ENCODE data around the gene JAK2. TPM values are rescaled to one million over a fixed set of nuclear protein-coding genes. Genes with fewer than 3 reads are reported as not detected.

The JAK2 gene
- total RNA-seq, 4 donors from 2014 or later: 4.6 to 16.5 (median 9.0) TPM

DNA sequence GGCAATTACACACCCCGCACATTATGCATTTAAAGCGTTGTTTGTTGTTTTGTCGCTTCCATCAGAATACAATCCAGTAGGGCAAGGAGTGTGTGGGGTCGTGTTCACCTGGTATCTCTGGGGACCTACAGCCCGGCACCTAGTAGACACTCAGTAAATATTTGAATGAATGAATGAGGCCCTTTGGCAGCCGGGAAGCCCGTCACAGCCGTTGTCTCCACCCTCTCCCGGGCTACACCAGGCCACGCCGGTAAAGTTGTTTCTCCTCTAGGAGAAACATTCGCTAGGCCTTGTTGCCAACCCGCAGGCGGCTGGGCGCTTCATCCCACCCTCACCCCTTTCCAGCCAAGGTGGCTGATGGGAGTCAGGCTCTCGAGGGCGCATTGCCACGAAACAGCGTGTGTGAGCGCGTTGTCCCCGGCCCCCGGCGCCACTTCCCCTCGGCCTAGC lies 876 bp upstream of the JAK2 start:
- H3K36me3 ChIP-seq: no peaks in the 10 kb centered on the region
- H3K27ac ChIP-seq: peak overlapping the region; percentile 93 to 98 (median 95)
- in situ Hi-C loops (cut with MboI; ENCODE audit: low sequenced_read_pairs in 4 of 4): loop anchor here in 2 of 4 donors (10.0 to 25.0 kb wide), 2 partner anchors 219 to 628 kb away; no protein-coding TSS in a partner anchor
- H3K9me3 ChIP-seq: no peaks in the 10 kb centered on the region
- ATAC-seq (peak; percentile 5 to 10), DNase-seq (no peak)
- no peaks in the 10 kb centered on the region for H3K27me3 ChIP-seq
- TF ChIP-seq, protein P1, sequence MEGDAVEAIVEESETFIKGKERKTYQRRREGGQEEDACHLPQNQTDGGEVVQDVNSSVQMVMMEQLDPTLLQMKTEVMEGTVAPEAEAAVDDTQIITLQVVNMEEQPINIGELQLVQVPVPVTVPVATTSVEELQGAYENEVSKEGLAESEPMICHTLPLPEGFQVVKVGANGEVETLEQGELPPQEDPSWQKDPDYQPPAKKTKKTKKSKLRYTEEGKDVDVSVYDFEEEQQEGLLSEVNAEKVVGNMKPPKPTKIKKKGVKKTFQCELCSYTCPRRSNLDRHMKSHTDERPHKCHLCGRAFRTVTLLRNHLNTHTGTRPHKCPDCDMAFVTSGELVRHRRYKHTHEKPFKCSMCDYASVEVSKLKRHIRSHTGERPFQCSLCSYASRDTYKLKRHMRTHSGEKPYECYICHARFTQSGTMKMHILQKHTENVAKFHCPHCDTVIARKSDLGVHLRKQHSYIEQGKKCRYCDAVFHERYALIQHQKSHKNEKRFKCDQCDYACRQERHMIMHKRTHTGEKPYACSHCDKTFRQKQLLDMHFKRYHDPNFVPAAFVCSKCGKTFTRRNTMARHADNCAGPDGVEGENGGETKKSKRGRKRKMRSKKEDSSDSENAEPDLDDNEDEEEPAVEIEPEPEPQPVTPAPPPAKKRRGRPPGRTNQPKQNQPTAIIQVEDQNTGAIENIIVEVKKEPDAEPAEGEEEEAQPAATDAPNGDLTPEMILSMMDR (IDR thresholded peaks at IDR 0.05 in 4 of 5, conservative IDR thresholded peaks at IDR 0.05 in 1 of 5): no peak
- intact Hi-C loops (cut with DNase I; ENCODE audit: low total_unique reads): loop anchor here (2.0 to 10.0 kb wide), 4 partner anchors 135 to 621 kb away; partner anchors contain the start of genes PLGRKT, PLPP6 and SPATA6L
- peak overlapping the region; percentile 73 to 86 (median 79) for H3K4me3 ChIP-seq
- H3K4me1 ChIP-seq: peaks cover 34 to 46% of the 10 kb centered on the region in 2 donors

DNA sequence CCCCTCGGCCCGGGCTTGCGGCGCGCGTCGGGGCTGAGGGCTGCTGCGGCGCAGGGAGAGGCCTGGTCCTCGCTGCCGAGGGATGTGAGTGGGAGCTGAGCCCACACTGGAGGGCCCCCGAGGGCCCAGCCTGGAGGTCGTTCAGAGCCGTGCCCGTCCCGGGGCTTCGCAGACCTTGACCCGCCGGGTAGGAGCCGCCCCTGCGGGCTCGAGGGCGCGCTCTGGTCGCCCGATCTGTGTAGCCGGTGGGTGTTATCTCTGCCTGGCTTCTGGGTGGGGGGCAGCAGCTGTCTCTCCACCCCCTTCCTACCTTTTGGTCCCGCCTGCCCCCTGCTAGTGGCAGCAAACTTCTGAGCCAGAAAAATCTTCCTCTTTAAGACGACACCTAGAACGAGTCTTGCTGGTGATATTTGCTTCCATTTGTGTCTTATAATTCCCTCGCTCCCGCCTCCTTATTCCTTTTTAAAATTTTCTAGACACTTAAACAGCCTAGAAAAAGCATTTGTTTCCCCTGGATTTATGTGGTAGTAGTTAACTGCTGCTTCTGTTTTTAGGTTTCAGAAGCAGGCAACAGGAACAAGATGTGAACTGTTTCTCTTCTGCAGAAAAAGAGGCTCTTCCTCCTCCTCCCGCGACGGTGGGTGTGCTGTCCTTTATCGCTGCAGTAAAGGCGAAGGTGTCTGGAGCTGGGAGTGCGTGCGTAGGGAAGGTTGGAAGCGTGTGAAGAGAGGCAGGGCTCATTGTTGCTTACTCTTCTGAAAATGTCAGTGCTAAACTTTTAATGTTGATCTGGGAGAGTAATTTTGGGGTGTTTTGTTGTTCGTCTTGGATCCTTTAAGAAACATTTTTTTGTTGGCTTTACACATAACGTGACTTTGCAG lies 554 bp downstream of the JAK2 start:
- Histone ChIP-seq H3K27ac (peak overlapping the region; percentile 93 to 98 (median 95)), H3K4me1 (peaks cover 35 to 51% of the 10 kb centered on the region in 2 donors), H3K4me3 (peak overlapping the region; percentile 73 to 86 (median 79)), H3K27me3 (no peaks in the 10 kb centered on the region), H3K9me3 (no peaks in the 10 kb centered on the region), H3K36me3 (no peaks in the 10 kb centered on the region)
- ATAC-seq: peak in 1 of 2 donors; percentile 18
- TF ChIP-seq POLR2A (IDR thresholded peaks at IDR 0.05): no peak
- TF ChIP-seq, protein P1 (IDR thresholded peaks at IDR 0.05 in 4 of 5, conservative IDR thresholded peaks at IDR 0.05 in 1 of 5): no peak
- intact Hi-C loops (cut with DNase I; ENCODE audit: low total_unique reads): loop anchor here (1.0 to 10.0 kb wide), 6 partner anchors 137 to 619 kb away; partner anchors contain the start of genes PLGRKT, PLPP6 and SPATA6L
- peak; percentile 23 to 27 for DNase-seq
- in situ Hi-C loops (cut with MboI; ENCODE audit: low sequenced_read_pairs in 4 of 4): loop anchor here (5.0 to 25.0 kb wide), 3 partner anchors 221 to 627 kb away; no protein-coding TSS in a partner anchor

DNA sequence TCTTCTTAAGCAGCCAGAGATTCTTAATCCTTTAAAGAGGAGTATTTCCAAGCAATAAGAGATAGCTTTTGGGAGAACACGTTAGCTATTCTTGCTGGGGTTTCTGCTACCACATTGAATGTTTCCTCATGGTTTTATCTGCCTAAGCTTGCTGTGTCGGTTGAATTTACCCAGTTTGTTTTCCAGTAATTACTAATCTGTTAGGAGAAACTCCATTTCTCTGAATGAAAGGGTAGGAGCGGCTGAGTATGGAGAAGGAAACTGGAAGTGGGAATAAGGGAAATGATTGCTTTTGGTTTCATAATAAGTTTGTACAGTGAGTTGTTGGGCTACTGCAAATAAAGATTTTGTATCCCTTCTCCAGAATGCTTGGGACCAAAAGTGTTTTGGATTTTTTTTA lies 1.2 kb downstream of the JAK2 start:
- no peak for DNase-seq
- Histone ChIP-seq H3K9me3 (no peaks in the 10 kb centered on the region), H3K27ac (peak overlapping the region; percentile 93 to 98 (median 95)), H3K4me3 (peak overlapping the region; percentile 73 to 86 (median 79)), H3K4me1 (peaks cover 35 to 51% of the 10 kb centered on the region in 2 donors), H3K27me3 (no peaks in the 10 kb centered on the region), H3K36me3 (no peaks in the 10 kb centered on the region)
- ATAC-seq: no peak
- intact Hi-C loops (cut with DNase I; ENCODE audit: low total_unique reads) (loop anchor here (5.0 to 10.0 kb wide), 4 partner anchors 304 to 619 kb away; partner anchors contain the start of genes PLGRKT, PLPP6 and SPATA6L), in situ Hi-C loops (cut with MboI; ENCODE audit: low sequenced_read_pairs in 4 of 4) (loop anchor here (5.0 to 25.0 kb wide), 3 partner anchors 221 to 626 kb away; no protein-coding TSS in a partner anchor)
- TF ChIP-seq, protein P1 (IDR thresholded peaks at IDR 0.05 in 4 of 5, conservative IDR thresholded peaks at IDR 0.05 in 1 of 5): no peak
- TF ChIP-seq POLR2A (IDR thresholded peaks at IDR 0.05): no peak

DNA sequence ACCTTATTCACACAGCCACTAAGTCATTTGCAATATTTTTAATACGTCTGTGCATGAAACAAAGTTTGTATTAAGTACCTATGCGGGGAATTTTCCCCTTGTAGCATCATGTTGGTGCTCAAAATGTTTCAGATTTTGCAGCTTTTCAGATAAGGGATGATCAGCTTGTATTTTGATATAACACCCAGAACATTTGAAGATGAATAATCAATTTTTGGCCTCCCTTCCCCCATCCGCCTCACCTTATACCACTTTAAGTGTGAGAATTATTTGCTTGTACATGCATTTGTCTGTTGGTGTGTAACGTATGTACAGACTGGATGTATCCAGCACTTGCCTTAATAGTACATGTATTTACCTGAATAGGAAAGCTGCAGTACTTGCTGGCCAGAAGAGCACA lies 1.7 kb downstream of the JAK2 start:
- H3K4me1 ChIP-seq: peaks cover 35 to 51% of the 10 kb centered on the region in 2 donors
- no peak overlapping the region for H3K27ac ChIP-seq
- ATAC-seq: no peak

More for the DNA sequence above, 1.7 kb downstream of the JAK2 start:
- TF ChIP-seq, protein P1 (IDR thresholded peaks at IDR 0.05 in 4 of 5, conservative IDR thresholded peaks at IDR 0.05 in 1 of 5): no peak
- no peak for TF ChIP-seq POLR2A (IDR thresholded peaks at IDR 0.05)
- Histone ChIP-seq H3K9me3 (no peaks in the 10 kb centered on the region), H3K27me3 (no peaks in the 10 kb centered on the region), H3K36me3 (peaks cover 0 to 1% of the 10 kb centered on the region in 2 donors), H3K4me3 (peak overlapping the region in 3 of 4 donors; percentile 75 to 86 (median 83))
- in situ Hi-C loops (cut with MboI; ENCODE audit: low sequenced_read_pairs in 4 of 4): loop anchor here (5.0 to 25.0 kb wide), 3 partner anchors 222 to 626 kb away; no protein-coding TSS in a partner anchor
- DNase-seq: no peak
- intact Hi-C loops (cut with DNase I; ENCODE audit: low total_unique reads): loop anchor here (1.0 to 10.0 kb wide), 5 partner anchors 224 to 618 kb away; partner anchors contain the start of genes PLGRKT, PLPP6 and SPATA6L
